Measurements from ENCODE around the gene PHLDA1.

DNA sequence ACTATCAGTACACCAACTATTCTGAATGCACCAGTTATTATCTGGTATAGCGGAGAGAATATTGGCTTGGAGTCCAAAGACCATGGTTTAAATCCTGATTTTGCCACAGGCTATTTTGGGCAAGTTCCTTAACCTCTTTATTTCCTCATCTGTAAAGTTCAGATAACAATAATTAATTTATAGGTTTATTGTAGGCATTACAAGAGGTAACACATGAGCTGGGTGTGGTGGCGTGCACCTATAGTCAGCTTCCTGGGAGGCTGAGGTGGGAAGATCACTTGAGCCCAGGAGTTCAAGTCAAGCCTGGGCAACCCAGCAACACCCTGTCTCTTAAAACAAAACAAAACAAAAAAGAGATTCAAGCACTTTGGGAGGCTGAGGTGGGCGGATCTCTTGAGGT, 23.1 kb downstream of the PHLDA1 start:
- TF ChIP-seq EP300 (IDR thresholded peaks at IDR 0.05; ENCODE audit: low read depth in 2 of 2, low read length in 2 of 2) = no peak
- no peak for TF ChIP-seq EP300 (CRISPR knock-in tag; IDR thresholded peaks at IDR 0.05; ENCODE audit: borderline replicate concordance)
- TF ChIP-seq, protein P1, sequence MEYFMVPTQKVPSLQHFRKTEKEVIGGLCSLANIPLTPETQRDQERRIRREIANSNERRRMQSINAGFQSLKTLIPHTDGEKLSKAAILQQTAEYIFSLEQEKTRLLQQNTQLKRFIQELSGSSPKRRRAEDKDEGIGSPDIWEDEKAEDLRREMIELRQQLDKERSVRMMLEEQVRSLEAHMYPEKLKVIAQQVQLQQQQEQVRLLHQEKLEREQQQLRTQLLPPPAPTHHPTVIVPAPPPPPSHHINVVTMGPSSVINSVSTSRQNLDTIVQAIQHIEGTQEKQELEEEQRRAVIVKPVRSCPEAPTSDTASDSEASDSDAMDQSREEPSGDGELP (IDR thresholded peaks at IDR 0.05; ENCODE audit: borderline replicate concordance, low read depth) = no peak
- TF ChIP-seq, protein P2, sequence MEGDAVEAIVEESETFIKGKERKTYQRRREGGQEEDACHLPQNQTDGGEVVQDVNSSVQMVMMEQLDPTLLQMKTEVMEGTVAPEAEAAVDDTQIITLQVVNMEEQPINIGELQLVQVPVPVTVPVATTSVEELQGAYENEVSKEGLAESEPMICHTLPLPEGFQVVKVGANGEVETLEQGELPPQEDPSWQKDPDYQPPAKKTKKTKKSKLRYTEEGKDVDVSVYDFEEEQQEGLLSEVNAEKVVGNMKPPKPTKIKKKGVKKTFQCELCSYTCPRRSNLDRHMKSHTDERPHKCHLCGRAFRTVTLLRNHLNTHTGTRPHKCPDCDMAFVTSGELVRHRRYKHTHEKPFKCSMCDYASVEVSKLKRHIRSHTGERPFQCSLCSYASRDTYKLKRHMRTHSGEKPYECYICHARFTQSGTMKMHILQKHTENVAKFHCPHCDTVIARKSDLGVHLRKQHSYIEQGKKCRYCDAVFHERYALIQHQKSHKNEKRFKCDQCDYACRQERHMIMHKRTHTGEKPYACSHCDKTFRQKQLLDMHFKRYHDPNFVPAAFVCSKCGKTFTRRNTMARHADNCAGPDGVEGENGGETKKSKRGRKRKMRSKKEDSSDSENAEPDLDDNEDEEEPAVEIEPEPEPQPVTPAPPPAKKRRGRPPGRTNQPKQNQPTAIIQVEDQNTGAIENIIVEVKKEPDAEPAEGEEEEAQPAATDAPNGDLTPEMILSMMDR (CRISPR knock-in tag; IDR thresholded peaks at IDR 0.05) = no peak
- TF ChIP-seq, protein P3, sequence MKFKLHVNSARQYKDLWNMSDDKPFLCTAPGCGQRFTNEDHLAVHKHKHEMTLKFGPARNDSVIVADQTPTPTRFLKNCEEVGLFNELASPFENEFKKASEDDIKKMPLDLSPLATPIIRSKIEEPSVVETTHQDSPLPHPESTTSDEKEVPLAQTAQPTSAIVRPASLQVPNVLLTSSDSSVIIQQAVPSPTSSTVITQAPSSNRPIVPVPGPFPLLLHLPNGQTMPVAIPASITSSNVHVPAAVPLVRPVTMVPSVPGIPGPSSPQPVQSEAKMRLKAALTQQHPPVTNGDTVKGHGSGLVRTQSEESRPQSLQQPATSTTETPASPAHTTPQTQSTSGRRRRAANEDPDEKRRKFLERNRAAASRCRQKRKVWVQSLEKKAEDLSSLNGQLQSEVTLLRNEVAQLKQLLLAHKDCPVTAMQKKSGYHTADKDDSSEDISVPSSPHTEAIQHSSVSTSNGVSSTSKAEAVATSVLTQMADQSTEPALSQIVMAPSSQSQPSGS (CRISPR knock-in tag; IDR thresholded peaks at IDR 0.05) = no peak
- TF ChIP-seq PHF20 (CRISPR knock-in tag; IDR thresholded peaks at IDR 0.05) = no peak
- TF ChIP-seq, protein P4, sequence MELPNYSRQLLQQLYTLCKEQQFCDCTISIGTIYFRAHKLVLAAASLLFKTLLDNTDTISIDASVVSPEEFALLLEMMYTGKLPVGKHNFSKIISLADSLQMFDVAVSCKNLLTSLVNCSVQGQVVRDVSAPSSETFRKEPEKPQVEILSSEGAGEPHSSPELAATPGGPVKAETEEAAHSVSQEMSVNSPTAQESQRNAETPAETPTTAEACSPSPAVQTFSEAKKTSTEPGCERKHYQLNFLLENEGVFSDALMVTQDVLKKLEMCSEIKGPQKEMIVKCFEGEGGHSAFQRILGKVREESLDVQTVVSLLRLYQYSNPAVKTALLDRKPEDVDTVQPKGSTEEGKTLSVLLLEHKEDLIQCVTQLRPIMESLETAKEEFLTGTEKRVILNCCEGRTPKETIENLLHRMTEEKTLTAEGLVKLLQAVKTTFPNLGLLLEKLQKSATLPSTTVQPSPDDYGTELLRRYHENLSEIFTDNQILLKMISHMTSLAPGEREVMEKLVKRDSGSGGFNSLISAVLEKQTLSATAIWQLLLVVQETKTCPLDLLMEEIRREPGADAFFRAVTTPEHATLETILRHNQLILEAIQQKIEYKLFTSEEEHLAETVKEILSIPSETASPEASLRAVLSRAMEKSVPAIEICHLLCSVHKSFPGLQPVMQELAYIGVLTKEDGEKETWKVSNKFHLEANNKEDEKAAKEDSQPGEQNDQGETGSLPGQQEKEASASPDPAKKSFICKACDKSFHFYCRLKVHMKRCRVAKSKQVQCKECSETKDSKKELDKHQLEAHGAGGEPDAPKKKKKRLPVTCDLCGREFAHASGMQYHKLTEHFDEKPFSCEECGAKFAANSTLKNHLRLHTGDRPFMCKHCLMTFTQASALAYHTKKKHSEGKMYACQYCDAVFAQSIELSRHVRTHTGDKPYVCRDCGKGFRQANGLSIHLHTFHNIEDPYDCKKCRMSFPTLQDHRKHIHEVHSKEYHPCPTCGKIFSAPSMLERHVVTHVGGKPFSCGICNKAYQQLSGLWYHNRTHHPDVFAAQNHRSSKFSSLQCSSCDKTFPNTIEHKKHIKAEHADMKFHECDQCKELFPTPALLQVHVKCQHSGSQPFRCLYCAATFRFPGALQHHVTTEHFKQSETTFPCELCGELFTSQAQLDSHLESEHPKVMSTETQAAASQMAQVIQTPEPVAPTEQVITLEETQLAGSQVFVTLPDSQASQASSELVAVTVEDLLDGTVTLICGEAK (IDR thresholded peaks at IDR 0.05) = no peak
- TF ChIP-seq, protein P4 (CRISPR knock-in tag; IDR thresholded peaks at IDR 0.05) = no peak
